ENCODE results near the gene KCNG4.

Gene KCNG4

DNA sequence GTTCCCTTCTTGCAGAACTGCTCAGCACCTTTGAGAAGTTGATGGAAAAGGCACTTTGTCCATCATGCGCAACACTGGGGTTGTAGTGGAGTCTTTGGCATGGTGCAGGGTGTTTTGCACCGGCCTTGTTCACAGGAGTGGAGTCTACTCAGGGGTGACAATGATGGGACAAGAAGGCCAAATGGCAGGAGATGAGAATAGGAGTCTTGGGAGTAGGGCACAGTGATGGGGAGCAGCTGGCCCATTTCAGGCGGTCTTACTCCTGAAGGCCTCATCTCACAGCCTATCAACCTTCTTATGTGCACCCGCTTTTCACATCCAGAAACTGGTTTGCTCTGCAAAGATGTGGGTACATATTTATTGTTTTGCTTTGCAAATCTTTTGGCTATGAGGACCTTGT is 13.4 kb upstream of the KCNG4 start:
- TF ChIP-seq GATA3 (IDR thresholded peaks at IDR 0.05; ENCODE audit: low read depth, low read length) = no peak
- no peak for TF ChIP-seq GATA2 (IDR thresholded peaks at IDR 0.05; ENCODE audit: low read depth, low read length)

GRCh38 chr16:84252184-84252583 is 12.4 kb upstream of the KCNG4 start:
- TF ChIP-seq GATA2 (IDR thresholded peaks at IDR 0.05; ENCODE audit: low read depth, low read length) = no peak

DNA sequence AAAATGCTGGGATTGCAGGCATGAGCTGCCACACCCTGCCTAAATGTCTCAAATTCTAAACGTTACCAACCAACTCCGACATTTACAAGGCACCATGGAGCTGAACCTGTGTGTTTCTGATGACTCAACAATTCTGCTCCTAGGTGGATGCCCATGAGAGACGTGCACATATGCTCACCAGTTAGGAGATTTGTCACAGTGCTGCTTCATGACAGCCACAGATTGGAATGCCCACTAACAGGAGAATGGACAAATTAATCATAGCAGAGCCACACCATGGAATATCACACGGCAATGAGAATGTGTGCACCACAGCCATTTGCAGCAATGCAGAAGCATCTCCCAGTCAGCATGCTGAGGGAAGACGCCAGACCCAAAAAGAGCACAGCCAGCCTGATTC is 8.0 kb upstream of the KCNG4 start:
- TF ChIP-seq GATA3 (IDR thresholded peaks at IDR 0.05; ENCODE audit: low read depth, low read length) (no peak), GATA2 (IDR thresholded peaks at IDR 0.05; ENCODE audit: low read depth, low read length) (no peak)

DNA sequence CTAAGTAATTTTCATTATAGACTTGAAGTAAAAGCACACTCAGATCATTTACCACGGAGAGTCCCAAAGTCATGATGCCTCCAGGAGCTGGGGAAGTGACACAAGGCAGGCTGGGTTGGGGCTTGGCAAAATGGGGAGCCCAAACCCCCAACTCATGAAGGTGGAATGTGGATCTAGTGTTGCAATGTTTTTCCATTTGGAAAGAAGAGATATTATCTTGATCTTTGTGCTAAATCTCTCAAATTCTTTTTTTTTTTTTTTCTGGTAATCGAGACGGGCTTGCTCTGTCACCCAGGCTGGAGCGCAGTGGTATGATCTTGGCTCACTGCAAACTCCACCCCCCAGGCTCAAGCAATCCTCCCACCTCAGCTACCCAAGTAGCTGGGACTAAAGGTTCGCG is 7.5 kb upstream of the KCNG4 start:
- TF ChIP-seq GATA2 (IDR thresholded peaks at IDR 0.05; ENCODE audit: low read depth, low read length) (no peak), GATA3 (IDR thresholded peaks at IDR 0.05; ENCODE audit: low read depth, low read length) (no peak)

DNA sequence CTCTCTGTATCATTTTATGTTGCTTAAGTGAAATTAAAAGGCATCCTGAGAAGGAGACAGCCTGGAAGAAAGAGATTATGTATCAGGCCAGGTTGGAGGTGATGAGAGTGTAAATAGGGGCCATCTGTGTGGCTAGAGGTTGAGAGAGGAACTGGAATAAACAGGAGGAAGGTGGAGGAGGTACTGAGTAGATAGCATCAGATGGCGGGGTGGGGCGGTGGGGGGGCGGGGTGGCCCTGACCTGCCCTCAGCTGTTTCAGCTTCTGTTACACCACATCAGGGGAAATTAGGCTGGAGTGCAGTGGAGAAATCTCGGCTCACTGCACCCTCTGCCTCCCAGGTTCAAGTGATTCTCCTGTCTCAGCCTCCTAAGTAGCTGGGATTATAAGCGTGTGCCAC is 6.9 kb upstream of the KCNG4 start:
- TF ChIP-seq GATA3 (IDR thresholded peaks at IDR 0.05; ENCODE audit: low read depth, low read length) = no peak
- no peak for TF ChIP-seq GATA2 (IDR thresholded peaks at IDR 0.05; ENCODE audit: low read depth, low read length)

GRCh38 chr16:84245956-84246678 is 6.3 kb upstream of the KCNG4 start:
- no peak for TF ChIP-seq GATA3 (IDR thresholded peaks at IDR 0.05; ENCODE audit: low read depth, low read length)
- peak; percentile 60; the same call in 1 of the 2 replicates for TF ChIP-seq GATA2 (IDR thresholded peaks at IDR 0.05; ENCODE audit: low read depth, low read length)

DNA sequence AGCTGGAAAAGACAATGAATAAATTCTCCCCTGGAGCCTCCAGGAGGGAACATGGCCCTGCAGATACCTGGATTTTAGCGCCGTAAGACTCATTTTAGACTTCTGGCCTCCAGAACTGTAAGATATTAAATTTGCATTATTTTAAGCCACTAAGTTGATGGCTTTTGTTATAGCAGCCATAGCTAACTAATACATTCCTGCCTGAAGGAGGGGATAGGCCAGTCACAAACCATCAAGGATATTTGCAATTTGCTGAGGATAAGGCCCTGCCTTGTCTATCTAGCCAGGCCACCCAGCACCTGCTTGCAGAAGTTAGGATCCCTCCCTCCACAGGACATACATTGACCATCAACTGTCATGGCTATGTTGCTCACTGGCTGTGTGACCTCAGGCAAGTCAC is 4.9 kb upstream of the KCNG4 start:
- no peak for TF ChIP-seq GATA2 (IDR thresholded peaks at IDR 0.05; ENCODE audit: low read depth, low read length)
- no peak for TF ChIP-seq GATA3 (IDR thresholded peaks at IDR 0.05; ENCODE audit: low read depth, low read length)

DNA sequence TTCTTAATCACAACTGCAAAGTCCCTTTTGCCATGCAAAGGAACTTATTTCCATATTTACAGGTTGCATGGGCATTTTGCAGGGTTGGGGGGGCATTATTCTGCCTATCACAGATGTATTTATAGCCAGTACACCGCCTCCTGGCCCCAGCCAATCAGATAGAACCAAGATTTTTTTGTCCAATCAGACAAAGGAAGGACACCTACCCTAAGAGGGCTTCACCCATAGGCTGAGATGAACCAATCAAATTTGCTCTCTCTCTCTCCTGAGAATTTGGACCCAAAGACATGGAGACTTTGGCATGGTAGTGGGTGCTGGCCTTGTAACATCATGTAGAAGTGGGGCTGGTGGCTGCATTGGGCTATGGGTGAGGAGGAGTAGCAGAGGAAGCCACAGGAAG is 3.9 kb upstream of the KCNG4 start:
- TF ChIP-seq GATA2 (IDR thresholded peaks at IDR 0.05; ENCODE audit: low read depth, low read length) (no peak), GATA3 (IDR thresholded peaks at IDR 0.05; ENCODE audit: low read depth, low read length) (no peak)

GRCh38 chr16:84242839-84243238 is 3.0 kb upstream of the KCNG4 start:
- TF ChIP-seq GATA2 (IDR thresholded peaks at IDR 0.05; ENCODE audit: low read depth, low read length) (no peak), GATA3 (IDR thresholded peaks at IDR 0.05; ENCODE audit: low read depth, low read length) (no peak)

- TF ChIP-seq GATA2 (IDR thresholded peaks at IDR 0.05; ENCODE audit: low read depth, low read length) (no peak), GATA3 (IDR thresholded peaks at IDR 0.05; ENCODE audit: low read depth, low read length) (no peak)
Observed at GRCh38 chr16:84241778-84242177, 2.0 kb upstream of the KCNG4 start.

GRCh38 chr16:84240455-84240854 is 643 bp upstream of the KCNG4 start:
- TF ChIP-seq GATA3 (IDR thresholded peaks at IDR 0.05; ENCODE audit: low read depth, low read length) (no peak), GATA2 (IDR thresholded peaks at IDR 0.05; ENCODE audit: low read depth, low read length) (no peak)

- no peak for TF ChIP-seq GATA2 (IDR thresholded peaks at IDR 0.05; ENCODE audit: low read depth, low read length)
- no peak for TF ChIP-seq GATA3 (IDR thresholded peaks at IDR 0.05; ENCODE audit: low read depth, low read length)
Observed at GRCh38 chr16:84239141-84239769, 557 bp downstream of the KCNG4 start.

DNA sequence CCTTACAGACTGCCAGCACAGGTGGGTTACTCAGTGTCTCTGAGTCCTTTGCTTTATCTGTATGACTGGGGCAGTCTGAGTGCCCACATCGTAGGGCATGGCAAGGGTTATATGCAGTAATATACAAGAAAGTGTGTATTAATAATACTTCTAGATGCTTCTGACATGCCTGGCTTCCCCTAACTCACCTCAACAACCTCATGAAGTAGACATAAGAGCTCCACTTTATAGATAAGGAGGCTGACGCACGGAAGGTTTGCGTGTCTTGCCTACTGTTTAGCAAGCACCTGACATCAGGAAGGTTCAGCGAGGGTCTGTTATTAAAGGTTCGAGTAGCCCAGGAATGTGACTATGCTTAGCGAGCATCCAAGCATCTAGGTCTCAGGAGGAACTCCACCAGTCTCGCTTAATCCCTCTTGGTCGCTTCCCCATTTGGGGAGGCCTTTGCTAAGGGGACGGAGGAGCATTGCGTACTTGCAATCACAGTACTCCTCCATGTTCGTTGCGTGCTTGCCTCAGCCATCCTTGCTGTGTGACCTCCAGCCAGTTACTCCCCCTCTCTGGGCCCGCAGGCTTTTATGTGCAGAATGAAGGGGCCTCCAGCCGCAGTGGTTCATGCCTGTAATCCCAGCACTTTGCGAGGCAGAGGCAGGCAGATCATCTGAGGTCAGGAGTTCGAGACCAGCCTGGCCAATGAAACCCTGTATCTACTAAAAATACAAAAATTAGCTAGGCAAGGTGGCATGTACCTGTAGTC is 1.6 kb downstream of the KCNG4 start:
- TF ChIP-seq GATA2 (IDR thresholded peaks at IDR 0.05; ENCODE audit: low read depth, low read length) (no peak), GATA3 (IDR thresholded peaks at IDR 0.05; ENCODE audit: low read depth, low read length) (no peak)

- TF ChIP-seq GATA2 (IDR thresholded peaks at IDR 0.05; ENCODE audit: low read depth, low read length) = no peak
- no peak for TF ChIP-seq GATA3 (IDR thresholded peaks at IDR 0.05; ENCODE audit: low read depth, low read length)
Observed at GRCh38 chr16:84236671-84237070, 3.1 kb downstream of the KCNG4 start.

All from SH-SY5Y (cell line).